Measurements from ENCODE around the gene LNPEP. TPM values are rescaled to one million over a fixed set of nuclear protein-coding genes. Genes with fewer than 3 reads are reported as not detected.
"Not testable (repeated sequence)": the region's sequence is repeated elsewhere in the genome, so short reads cannot be mapped to it uniquely, and the experiment has no call there.

The LNPEP gene
- total RNA-seq, 1 donor from 2014 or later = 31.4 TPM

DNA sequence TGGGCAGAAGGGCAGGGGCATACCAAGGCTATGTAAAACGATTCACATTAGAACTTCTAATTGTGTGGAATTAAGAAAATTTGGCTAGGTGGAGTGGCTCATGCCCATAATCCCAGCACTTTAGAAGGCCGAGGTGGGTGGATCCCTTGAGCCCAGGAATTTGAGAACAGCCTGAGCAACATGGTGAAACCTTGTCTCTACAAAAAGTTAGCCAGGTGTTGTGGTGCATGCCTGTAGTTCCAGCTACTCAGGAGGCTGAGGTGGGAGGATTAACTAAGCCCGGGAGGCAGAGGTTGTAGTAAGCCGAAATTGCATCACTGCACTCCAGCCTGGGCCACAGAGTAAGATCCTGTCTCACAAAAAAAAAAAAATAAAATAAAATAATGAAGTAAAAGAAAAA is 141.4 kb downstream of the LNPEP start:
- Mint-ChIP-seq H3K36me3 (ENCODE audit: low read depth) (no peaks in the 10 kb centered on the region), H3K4me3 (ENCODE audit: unreplicated experiment) (no peak overlapping the region), H3K27me3 (ENCODE audit: low read depth) (no peaks in the 10 kb centered on the region), H3K27ac (ENCODE audit: unreplicated experiment) (no peak overlapping the region), H3K4me1 (ENCODE audit: low read depth) (peaks cover 8% of the 10 kb centered on the region), H3K9me3 (ENCODE audit: low read depth) (no peaks in the 10 kb centered on the region)
- no peak for DNase-seq (ENCODE audit: low spot score)
- TF ChIP-seq CTCF (IDR thresholded peaks at IDR 0.05) = no peak

GRCh38 chr5:97078958-97079743 is 143.3 kb downstream of the LNPEP start:
- no peak overlapping the region for H3K27ac Mint-ChIP-seq (ENCODE audit: unreplicated experiment)
- no peak for TF ChIP-seq CTCF (IDR thresholded peaks at IDR 0.05)
- no peak overlapping the region for H3K4me3 Mint-ChIP-seq (ENCODE audit: unreplicated experiment)
- DNase-seq (ENCODE audit: low spot score) = no peak
- no peaks in the 10 kb centered on the region for H3K9me3 Mint-ChIP-seq (ENCODE audit: low read depth)
- no peaks in the 10 kb centered on the region for H3K4me1 Mint-ChIP-seq (ENCODE audit: low read depth)
- H3K36me3 Mint-ChIP-seq (ENCODE audit: low read depth) = no peaks in the 10 kb centered on the region
- H3K27me3 Mint-ChIP-seq (ENCODE audit: low read depth) = no peaks in the 10 kb centered on the region

DNA sequence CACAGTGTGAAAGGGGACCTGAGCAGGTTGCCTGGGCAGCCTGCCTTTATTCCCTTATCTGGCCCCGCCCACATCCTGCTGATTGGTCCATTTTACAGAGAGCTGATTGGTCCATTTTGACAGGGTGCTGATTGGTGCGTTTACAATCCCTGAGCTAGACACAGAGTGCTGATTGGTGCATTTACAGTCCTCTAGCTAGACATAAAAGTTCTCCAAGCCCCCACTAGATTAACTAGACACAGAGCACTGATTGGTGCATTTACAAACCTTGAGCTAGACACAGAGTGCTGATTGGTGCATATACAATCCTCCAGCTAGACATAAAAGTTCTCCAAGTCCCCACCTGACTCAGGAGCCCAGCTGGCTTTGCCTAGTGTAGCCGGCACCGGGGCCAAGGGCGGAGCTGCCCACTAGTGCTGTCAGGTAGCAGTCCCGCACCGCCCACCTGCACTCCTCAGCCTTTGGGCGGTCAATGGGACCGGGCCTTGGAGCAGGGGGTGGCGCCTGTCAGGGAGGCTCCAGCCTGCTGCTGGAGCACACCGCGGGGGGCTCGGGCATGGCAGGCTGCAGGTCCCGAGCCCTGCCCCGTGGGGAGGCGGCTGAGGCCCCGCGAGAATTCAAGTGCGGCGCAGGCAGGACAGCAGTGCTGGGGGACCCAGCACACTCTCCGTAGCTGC is 149.0 kb downstream of the LNPEP start:
- not testable (repeated sequence) for DNase-seq (ENCODE audit: low spot score); H3K9me3 Mint-ChIP-seq (ENCODE audit: low read depth); H3K27me3 Mint-ChIP-seq (ENCODE audit: low read depth); H3K36me3 Mint-ChIP-seq (ENCODE audit: low read depth); H3K4me1 Mint-ChIP-seq (ENCODE audit: low read depth); H3K27ac Mint-ChIP-seq (ENCODE audit: unreplicated experiment); H3K4me3 Mint-ChIP-seq (ENCODE audit: unreplicated experiment)

DNA sequence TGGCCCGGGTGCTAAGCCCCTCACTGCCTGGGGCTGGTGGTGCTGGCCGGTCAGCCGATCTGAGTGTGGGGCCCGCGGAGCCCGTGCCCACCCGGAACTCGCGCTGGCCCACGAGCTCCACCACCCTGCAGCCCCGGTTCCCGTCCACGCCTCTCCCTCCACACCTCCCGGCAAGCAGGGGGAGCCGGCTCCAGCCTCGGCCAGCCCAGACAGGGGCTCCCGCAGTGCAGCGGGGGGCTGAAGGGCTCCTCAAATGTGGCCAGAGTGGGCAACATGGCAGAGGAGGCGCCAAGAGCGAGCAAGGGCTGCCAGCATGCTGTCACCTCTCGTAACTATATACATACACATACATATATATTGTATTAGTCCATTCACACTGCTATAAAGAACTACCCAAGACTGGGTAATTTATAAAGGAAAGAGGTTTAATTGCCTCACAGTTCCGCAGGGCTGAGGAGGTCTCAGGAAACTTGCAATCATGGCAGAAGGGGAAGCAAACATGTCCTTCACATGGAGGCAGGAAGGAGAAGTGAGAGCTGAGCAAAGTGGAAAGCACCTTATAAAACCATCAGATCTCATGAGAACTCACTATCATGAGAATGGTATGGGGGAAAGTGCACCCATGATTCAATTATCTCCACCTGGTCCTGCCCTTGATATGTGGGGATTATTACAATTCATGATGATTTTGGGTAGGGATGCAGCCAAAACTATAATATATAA is 149.7 kb downstream of the LNPEP start:
- Mint-ChIP-seq H3K4me1 (ENCODE audit: low read depth) (no peaks in the 10 kb centered on the region), H3K27ac (ENCODE audit: unreplicated experiment) (no peak overlapping the region), H3K4me3 (ENCODE audit: unreplicated experiment) (no peak overlapping the region), H3K9me3 (ENCODE audit: low read depth) (peaks cover 4% of the 10 kb centered on the region), H3K36me3 (ENCODE audit: low read depth) (no peaks in the 10 kb centered on the region), H3K27me3 (ENCODE audit: low read depth) (no peaks in the 10 kb centered on the region)
- no peak for DNase-seq (ENCODE audit: low spot score)
- TF ChIP-seq CTCF (IDR thresholded peaks at IDR 0.05) = no peak

Other genes starting within 250 kb of the LNPEP start
- 34.6 to 58.5 TPM (median 36.5 TPM) in 3 replicates for gene ERAP1, start 128.1 kb upstream of the LNPEP start, total RNA-seq
- gene ERAP2, start 59.6 kb upstream of the LNPEP start, total RNA-seq = 1.2 to 2.7 TPM (median 2.2 TPM) in 3 replicates
- gene LIX1, start 206.5 kb downstream of the LNPEP start, total RNA-seq = 0.12 to 0.20 TPM in 2 of 3 replicates, not detected in the other
- 29.6 to 40.7 TPM (median 35.6 TPM) in 3 replicates for gene RIOK2, start 247.2 kb downstream of the LNPEP start, total RNA-seq